ENCODE results near the gene KCTD21. TPM values are rescaled to one million over a fixed set of nuclear protein-coding genes. Genes with fewer than 3 reads are reported as not detected.
A peak's percentile ranks its signal among the peaks of the same experiment; 100 is the strongest.
"Not testable (repeated sequence)": the region's sequence is repeated elsewhere in the genome, so short reads cannot be mapped to it uniquely, and the experiment has no call there.

The KCTD21 gene
- total RNA-seq, 1 donor from 2014 or later = 10.4 TPM

DNA sequence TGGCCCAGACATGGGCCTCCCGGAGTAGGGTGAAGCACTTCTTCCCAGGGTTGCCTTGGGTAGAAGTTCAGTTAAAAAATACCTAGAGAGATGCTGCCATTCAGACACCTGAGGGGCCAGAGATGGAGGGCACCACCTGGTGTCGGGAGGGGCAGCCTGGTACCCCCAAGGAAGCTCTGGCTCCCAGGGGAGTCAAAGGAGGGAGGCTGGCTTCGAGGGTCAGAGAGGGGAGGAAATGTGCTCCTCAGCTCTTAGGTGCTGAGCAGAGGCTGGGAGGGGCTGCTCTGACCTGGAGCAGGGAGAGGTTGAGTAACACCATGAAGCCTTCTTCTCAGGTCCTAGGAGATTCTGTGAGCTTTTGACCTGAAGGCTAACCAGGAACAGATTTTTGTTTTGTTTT lies 1.4 kb upstream of the KCTD21 start:
- DNase-seq (no peak), ATAC-seq (ENCODE audit: poor library complexity) (no peak)
- intact Hi-C loops (cut with DNase I) = loop anchor here (5.0 kb wide), 1 partner anchor 53 kb away; the partner anchor contains the start of gene ALG8

DNA sequence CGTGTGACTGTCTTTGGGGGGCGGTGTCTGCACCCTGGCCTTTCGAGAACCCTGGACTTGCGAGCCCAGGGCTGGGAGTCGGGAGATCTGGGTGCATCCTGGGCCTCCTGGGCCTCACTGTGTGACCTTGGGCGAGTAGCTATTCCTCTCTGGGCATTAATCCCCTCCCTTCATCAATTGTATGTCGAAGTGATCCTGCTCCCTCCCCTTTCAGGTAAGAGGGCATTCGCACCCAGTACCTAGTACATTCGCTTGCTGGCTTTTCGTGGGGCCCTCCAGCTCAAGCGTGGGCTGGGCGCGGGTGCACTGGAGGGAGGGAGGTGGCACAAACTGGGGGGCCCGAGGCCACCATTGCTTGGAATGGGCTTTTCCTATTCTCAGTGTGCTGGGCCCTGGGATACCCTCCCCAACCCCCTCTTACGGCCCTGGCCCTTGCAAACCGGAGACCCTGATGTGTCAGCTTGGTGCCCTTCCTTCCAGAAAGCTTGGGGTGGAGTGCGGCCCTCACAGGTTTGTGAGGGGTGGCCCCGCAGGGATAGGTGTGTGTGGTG lies 823 bp upstream of the KCTD21 start:
- intact Hi-C loops (cut with DNase I) = loop anchor here (5.0 kb wide), 1 partner anchor 52 kb away; the partner anchor contains the start of gene ALG8
- DNase-seq (no peak), ATAC-seq (ENCODE audit: poor library complexity) (no peak)

GRCh38 chr11:78187366-78188285 lies 800 bp downstream of the KCTD21 start:
- intact Hi-C loops (cut with DNase I) = loop anchor here (5.0 kb wide), 1 partner anchor 50 kb away; the partner anchor contains the start of gene ALG8
- peak; percentile 88 for DNase-seq
- no peak for ATAC-seq (ENCODE audit: poor library complexity)

DNA sequence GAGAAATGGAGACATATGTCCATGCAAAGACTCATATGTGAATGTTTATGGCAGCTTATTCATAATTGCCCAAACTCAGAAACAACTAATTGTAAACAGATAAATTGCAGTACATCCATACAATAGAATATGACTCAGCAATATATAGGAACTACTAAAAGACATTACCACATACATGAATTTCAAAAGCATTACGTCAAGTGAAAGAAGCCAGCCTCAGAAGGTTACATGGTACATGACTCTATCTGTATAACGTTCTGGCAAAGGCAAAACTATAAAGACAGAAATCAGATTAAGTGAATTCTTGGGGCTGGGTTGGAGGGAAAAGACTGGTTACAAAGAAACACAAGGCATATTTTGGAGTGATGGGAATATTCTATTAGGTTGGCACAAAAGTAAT lies 7.2 kb downstream of the KCTD21 start:
- DNase-seq = no peak
- no peak for ATAC-seq (ENCODE audit: poor library complexity)
- intact Hi-C loops (cut with DNase I) = no loop called here

- intact Hi-C loops (cut with DNase I) = no loop called here
- no peak for ATAC-seq (ENCODE audit: poor library complexity)
Measured at GRCh38 chr11:78180751-78181150, 7.7 kb downstream of the KCTD21 start.

DNA sequence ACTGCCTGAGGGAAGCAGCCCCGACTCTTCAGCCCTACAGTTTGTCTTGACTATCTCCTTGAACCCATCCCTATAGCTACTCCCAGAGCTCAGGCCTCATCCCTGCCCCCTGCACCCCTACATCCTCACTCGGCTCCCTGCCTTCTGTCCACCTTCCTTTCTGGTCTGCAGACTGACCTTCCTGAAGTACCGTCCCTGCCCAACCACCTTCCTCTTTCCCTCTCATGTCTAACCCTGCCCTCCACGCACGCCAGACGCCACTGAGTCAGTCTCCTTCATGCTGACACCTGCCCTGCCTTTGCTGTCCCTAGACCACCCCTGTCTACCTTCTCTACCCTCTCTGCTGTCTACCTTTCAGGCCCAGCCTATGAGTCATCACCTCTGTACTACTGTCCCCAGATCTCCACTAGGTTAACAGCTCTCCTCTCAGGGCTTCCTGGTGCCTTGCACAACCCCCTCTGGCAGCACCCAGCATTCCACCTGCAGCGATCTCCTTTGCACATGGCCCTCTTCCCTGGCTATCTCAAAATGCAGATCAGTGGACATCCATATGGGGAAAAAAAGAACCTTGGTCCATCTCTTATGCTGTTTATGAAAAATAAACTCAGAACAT lies 8.9 kb downstream of the KCTD21 start:
- no peak for ATAC-seq (ENCODE audit: poor library complexity)
- no peak for DNase-seq
- intact Hi-C loops (cut with DNase I) = no loop called here

More at GRCh38 chr11:78180751-78181150, 7.7 kb downstream of the KCTD21 start:
- no peak for DNase-seq

GRCh38 chr11:78177216-78177615 lies 11.2 kb downstream of the KCTD21 start:
- intact Hi-C loops (cut with DNase I) = no loop called here
- DNase-seq (no peak), ATAC-seq (ENCODE audit: poor library complexity) (no peak)

DNA sequence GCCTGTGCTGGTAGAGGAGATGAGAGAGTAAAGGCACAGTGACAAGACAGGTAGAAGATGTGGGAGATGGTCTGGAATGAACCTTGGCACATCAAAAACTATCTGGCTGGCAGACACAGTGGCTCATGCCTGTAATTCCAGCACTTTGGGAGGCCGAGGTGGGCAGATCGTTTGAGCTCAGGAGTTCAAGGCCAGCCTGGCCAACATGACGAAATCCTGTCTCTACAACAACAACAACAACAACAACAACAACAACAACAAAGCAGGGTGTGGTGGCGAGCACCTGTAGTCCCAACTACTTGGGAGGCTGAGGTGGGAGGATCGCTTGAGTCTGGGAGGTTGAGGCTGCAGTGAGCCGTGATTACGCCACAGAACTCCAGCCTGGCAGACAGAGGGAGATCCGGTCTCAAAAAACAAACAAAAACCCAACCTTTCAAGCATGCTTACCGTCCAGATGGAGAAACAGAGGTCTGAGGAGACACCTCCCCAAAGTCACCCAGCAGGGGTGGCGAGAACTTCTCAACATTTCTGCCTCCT lies 11.8 kb downstream of the KCTD21 start:
- no peak for DNase-seq
- intact Hi-C loops (cut with DNase I) = no loop called here
- ATAC-seq (ENCODE audit: poor library complexity) = no peak

- ATAC-seq (ENCODE audit: poor library complexity); DNase-seq; intact Hi-C loops (cut with DNase I): not testable (repeated sequence)
Measured at GRCh38 chr11:78175862-78176261, 12.6 kb downstream of the KCTD21 start.

- no peak for DNase-seq
- no peak for ATAC-seq (ENCODE audit: poor library complexity)
- intact Hi-C loops (cut with DNase I) = no loop called here
Measured at GRCh38 chr11:78171951-78172350, 16.5 kb downstream of the KCTD21 start.

- intact Hi-C loops (cut with DNase I) = no loop called here
- DNase-seq (no peak), ATAC-seq (ENCODE audit: poor library complexity) (no peak)
Measured at GRCh38 chr11:78170874-78171549, 17.4 kb downstream of the KCTD21 start.

DNA sequence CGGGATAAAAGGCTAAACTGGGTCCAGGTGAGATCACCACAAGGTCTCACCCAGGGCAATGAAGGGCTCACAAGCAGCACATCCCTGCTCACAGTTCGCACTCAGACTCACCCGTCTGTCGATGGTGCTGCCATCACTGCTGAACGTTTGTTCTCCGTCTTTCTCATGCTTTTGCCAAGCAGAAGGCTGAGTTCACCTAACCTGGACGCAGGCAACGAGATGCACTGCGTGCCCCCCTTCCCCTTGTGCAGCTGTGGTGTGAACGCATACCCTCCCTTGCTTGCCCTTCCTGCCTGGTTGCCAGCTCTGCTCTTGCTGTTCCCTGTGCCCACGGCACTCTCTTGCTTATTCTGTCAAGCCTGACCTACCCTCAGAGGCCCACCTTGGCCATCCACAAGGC lies 18.0 kb downstream of the KCTD21 start:
- intact Hi-C loops (cut with DNase I) = no loop called here
- no peak for DNase-seq
- ATAC-seq (ENCODE audit: poor library complexity) = no peak

- peak; percentile 91 for DNase-seq
- ATAC-seq (ENCODE audit: poor library complexity) = peak; percentile 92
- intact Hi-C loops (cut with DNase I) = no loop called here
Measured at GRCh38 chr11:78168539-78169477, 19.6 kb downstream of the KCTD21 start.

- intact Hi-C loops (cut with DNase I) = no loop called here
- no peak for DNase-seq
- no peak for ATAC-seq (ENCODE audit: poor library complexity)
Measured at GRCh38 chr11:78166855-78167469, 21.5 kb downstream of the KCTD21 start.

DNA sequence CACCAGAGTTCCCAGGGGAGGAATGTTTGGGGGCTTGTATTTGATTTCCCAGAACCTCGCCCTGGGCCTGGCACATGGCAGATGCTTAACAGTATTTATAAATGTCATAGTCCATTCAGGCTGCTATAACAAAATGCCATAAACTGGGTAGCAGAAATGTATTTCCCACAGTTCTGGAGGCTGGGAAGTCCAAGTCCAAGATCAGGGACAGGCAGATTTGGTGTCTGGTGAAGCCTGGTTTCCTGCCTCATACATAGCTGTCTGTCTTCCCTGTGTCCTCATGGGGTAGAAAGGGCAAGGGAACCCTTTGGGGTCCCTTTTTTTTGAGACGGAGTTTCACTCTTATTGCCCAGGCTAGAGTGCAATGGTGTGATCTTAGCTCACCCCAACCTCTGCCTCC lies 24.0 kb downstream of the KCTD21 start:
- intact Hi-C loops (cut with DNase I) = loop anchor here (5.0 kb wide), 1 partner anchor 253 kb away; the partner anchor contains the start of gene GAB2
- DNase-seq = no peak
- no peak for ATAC-seq (ENCODE audit: poor library complexity)

DNA sequence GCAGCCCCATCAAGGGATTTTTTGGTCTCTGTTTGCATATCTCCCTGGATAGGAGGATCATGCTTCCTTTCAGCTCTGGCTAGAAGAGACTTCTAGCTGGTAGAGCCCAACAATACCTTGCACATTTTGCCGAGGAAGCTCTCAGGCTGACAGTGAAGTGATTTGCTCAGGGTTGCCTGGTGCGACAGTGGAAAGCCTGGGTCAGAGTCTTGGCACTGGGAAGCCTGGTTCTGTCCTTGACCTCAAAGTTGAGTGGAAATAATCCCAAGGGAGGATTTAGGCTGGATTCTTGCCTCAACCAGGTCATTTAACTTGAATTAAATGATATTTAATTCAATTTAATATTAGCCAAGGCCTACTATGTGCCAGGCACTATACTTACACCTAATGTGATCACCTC lies 24.6 kb downstream of the KCTD21 start:
- DNase-seq = no peak
- intact Hi-C loops (cut with DNase I) = loop anchor here (5.0 kb wide), 1 partner anchor 253 kb away; the partner anchor contains the start of gene GAB2
- ATAC-seq (ENCODE audit: poor library complexity) = peak; percentile 26

DNA sequence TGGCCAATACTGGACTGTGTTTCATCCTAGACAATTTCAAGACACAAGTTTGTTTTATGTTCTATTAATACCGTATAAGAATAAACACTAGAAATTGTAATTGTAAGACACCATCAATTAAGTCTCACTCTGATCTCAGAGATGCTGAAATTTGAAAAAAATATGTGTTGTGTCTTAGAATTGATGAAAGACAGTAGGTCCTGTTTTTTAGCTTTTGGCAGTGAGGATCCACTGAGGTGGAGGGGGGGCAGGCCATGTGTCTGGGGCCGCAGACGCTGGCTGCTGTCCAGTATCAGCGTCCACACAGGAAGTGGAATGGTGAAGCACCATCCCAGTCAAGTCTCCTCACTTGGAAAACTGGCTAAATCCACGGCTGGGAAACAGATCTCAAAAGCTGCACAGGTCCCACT lies 26.5 kb downstream of the KCTD21 start:
- intact Hi-C loops (cut with DNase I) = loop anchor here (5.0 kb wide), 1 partner anchor 255 kb away; the partner anchor contains the start of gene GAB2
- DNase-seq (peak; percentile 56), ATAC-seq (ENCODE audit: poor library complexity) (peak; percentile 30)

All from Right ventricle myocardium superior (tissue), 1 donor.